ENCODE measurements around the gene RPRD1B. TPM values are rescaled to one million over a fixed set of nuclear protein-coding genes. Genes with fewer than 3 reads are reported as not detected.

The RPRD1B gene
- polyA plus RNA-seq, 1 experiment, result 21.0 TPM

DNA sequence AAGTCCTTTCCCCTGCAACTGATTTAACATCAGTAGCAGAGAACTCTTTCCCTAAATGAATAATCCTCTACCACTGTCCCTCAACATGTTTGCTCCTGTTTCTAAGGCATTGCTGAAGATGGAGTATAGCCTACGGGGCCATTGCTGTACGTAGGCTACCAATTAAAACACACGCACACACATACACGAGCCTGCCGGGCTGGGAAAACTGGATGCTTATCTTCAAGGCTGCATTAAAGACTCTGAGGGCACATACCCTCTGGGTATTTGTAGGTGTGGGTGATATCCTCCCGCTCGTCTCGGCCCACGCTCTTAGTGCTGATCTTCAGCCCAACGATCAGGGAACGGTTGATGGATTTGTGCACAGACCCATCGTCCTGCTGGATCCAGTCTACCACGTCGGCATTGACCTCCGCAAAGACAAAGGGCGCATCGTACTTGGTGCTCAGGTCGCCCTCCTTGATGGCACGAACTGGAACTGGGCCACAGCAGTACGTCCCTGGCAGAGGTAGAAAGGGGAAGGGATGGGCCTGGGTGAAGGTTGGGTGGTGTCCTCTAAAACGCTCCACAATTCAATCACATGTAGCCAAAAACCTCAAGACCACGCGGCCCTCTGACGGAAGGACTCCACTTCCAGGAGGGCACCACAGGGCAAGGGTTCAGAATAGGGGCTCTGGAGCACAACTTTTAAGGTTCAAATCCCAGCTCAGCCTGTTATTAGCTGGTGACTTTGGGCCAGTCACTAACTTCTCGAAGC, 105.8 kb downstream of the RPRD1B start:
- ChIA-PET POLR2A (interaction anchor here (0.6 kb wide), 1 partner anchor 13 kb away, joined by 3 read pairs; no protein-coding TSS in a partner anchor), CTCF (no interaction called here)
- TF ChIP-seq, protein P1, sequence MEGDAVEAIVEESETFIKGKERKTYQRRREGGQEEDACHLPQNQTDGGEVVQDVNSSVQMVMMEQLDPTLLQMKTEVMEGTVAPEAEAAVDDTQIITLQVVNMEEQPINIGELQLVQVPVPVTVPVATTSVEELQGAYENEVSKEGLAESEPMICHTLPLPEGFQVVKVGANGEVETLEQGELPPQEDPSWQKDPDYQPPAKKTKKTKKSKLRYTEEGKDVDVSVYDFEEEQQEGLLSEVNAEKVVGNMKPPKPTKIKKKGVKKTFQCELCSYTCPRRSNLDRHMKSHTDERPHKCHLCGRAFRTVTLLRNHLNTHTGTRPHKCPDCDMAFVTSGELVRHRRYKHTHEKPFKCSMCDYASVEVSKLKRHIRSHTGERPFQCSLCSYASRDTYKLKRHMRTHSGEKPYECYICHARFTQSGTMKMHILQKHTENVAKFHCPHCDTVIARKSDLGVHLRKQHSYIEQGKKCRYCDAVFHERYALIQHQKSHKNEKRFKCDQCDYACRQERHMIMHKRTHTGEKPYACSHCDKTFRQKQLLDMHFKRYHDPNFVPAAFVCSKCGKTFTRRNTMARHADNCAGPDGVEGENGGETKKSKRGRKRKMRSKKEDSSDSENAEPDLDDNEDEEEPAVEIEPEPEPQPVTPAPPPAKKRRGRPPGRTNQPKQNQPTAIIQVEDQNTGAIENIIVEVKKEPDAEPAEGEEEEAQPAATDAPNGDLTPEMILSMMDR (IDR thresholded peaks at IDR 0.05; ENCODE audit: insufficient read depth, low read depth, low read length), result no peak
- DNase-seq (ENCODE audit: low read depth), result no peak
- H3K4me3 ChIP-seq (ENCODE audit: low read depth, low read length), result no peak overlapping the region
- H3K36me3 ChIP-seq (ENCODE audit: control insufficient read depth, insufficient read depth, low read length), result peaks cover 45% of the 10 kb centered on the region
- H3K27me3 ChIP-seq (ENCODE audit: control insufficient read depth, insufficient read depth, low read length), result no peaks in the 10 kb centered on the region

DNA sequence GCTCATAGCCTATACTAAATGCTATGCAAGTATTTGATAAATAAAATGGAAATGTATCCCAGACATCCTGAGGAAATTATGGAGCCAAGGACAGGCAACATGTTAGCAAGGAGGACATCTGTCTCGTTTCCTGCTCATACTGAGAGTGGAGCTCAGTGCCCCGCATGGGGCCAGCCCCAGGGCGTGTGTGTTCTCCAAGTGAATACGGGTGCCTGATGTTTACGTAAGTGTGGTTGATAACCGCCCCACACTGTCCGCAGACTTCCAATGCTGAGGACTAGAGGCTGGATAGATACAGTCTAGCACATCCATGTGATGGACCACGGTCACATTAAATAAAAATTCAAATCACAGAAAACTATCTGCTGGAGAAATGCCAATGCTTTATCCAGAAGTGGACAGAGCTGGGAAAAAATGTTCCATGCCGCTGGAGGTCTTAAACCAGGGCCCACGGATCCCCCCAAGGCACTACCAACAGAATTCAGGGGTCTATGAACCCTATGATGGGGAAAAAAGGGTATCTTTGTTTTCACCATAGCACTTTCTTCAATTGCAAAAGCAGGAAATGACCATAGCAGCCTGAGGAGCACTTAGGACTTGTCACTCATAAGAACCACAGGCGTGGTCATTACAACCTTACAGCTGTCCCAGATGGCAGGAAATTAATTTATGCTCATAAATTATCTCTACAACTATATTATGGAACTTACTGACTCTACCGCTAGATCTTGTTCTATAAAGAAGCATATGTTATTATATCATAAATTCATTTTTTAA, 106.6 kb downstream of the RPRD1B start:
- ChIA-PET POLR2A (interaction anchor here (0.6 kb wide), 1 partner anchor 14 kb away, joined by 3 read pairs; no protein-coding TSS in a partner anchor), CTCF (interaction anchor here (1.3 to 1.4 kb wide), 2 partner anchors 9 to 27 kb away, joined by 3 to 4 read pairs; no protein-coding TSS in a partner anchor)
- H3K27me3 ChIP-seq (ENCODE audit: control insufficient read depth, insufficient read depth, low read length), result no peaks in the 10 kb centered on the region
- H3K4me3 ChIP-seq (ENCODE audit: low read depth, low read length), result no peak overlapping the region
- TF ChIP-seq, protein P1 (IDR thresholded peaks at IDR 0.05; ENCODE audit: insufficient read depth, low read depth, low read length), result no peak
- H3K36me3 ChIP-seq (ENCODE audit: control insufficient read depth, insufficient read depth, low read length), result peaks cover 43% of the 10 kb centered on the region
- no peak for DNase-seq (ENCODE audit: low read depth)

DNA sequence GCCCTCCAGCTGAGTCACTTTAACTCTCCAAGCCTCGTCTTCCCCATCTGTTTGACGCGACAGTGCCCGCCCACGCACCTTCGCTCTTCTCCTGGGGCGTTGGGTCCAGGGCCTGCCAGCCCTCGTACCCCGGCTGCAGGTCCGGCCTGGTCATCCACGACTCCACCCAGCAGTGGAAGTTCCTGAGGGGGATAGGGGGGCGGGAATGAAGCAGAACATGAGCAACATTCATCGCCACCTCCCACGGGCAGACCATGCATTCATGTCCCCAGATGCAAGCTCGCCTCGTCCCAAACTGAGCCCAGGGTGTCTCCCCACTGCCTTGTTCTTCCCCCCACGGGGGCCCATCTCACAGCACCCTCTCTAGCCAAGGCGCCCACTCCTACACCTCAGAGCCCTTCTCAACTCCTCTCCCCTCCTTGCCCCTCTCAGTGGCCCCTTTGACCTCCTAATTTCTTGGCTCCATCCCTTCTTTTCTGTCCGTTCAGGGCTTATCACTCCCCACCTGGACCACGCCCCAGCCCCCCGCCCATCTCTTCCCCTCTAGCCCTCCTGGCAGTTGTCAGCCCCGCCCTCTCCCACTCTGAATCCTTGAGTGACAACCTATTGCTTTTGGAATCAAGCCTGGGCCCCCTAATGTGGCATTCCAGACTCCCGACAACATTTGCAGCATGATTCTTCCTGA, 107.8 kb downstream of the RPRD1B start:
- POLR2A ChIA-PET, result no interaction called here
- Histone ChIP-seq H3K36me3 (ENCODE audit: control insufficient read depth, insufficient read depth, low read length) (peaks cover 38% of the 10 kb centered on the region), H3K27me3 (ENCODE audit: control insufficient read depth, insufficient read depth, low read length) (no peaks in the 10 kb centered on the region), H3K4me3 (ENCODE audit: low read depth, low read length) (no peak overlapping the region)
- DNase-seq (ENCODE audit: low read depth), result no peak
- CTCF ChIA-PET, result interaction anchor here (1.3 to 1.4 kb wide), 2 partner anchors 10 to 25 kb away, joined by 3 to 4 read pairs; no protein-coding TSS in a partner anchor
- TF ChIP-seq, protein P1 (IDR thresholded peaks at IDR 0.05; ENCODE audit: insufficient read depth, low read depth, low read length), result no peak

Small RNA genes within 50 kb of the gene (small RNA-seq; reads per million reads assigned to genes)
- not detected for gene RN7SL237P (ENCODE audit: insufficient read length, low read depth, low replicate concordance)

Other genes with a start within 250 kb of the RPRD1B start
- 0.56 and 1.2 TPM in 2 replicates for gene VSTM2L, start 130.6 kb upstream of the RPRD1B start, polyA plus RNA-seq (2011; rRNA removed)
- 12.0 and 12.7 TPM in 2 replicates for gene TTI1, start 290 bp upstream of the RPRD1B start, polyA plus RNA-seq (2011; rRNA removed)
- gene TGM2, start 131.5 kb downstream of the RPRD1B start, polyA plus RNA-seq (2011; rRNA removed), result 313 and 397 TPM in 2 replicates
- gene KIAA1755, start 227.0 kb downstream of the RPRD1B start, polyA plus RNA-seq (2011; rRNA removed), result 5.3 and 9.7 TPM in 2 replicates

All from BJ (cell line).